HCT116 (cell line): ENCODE measurements around the gene DVL1. TPM values are rescaled to one million over a fixed set of nuclear protein-coding genes. Genes with fewer than 3 reads are reported as not detected.

Experiments
- ATAC-seq: fragments of 200-7000 bp; cut with Tn5 transposase; 2 replicates; pipeline ENCODE4 v1.9.1; 2020; ENCODE audit warnings: mild to moderate bottlenecking, moderate library complexity
- BruUV-seq: library from RNA; stranded (reverse); fragments of 400-500 nt; replicated peaks from 2 replicates; lab custom pipeline; 2021; lab: Mats Ljungman, UMichigan
- CTCF ChIA-PET: fragments of 300-600 bp; sonication (Branson Sonifier 250); formaldehyde crosslinking; loops from one replicate; lab custom pipeline; 2021; ENCODE audit warnings: antibody characterized with exemption; lab: Charles Lee
- POLR2A ChIA-PET: fragments of 300-600, 350-600 bp; sonication (Branson Sonifier 250); formaldehyde crosslinking; loops from one replicate; lab custom pipeline; 2021; ENCODE audit warnings: antibody characterized with exemption; lab: Charles Lee
- RAD21 ChIA-PET, 2 experiments: fragments of 300-600 bp; sonication (Branson Sonifier 250); formaldehyde crosslinking; loops; one replicate each; lab custom pipeline; 2023; ENCODE audit warnings: low total read pairs in 2 of 2; ENCODE audit not compliant: uncharacterized antibody in 2 of 2, unreplicated experiment in 2 of 2, low non-redundant PET in 1 of 2; lab: Charles Lee
- DNase-seq: peaks from one replicate; pipeline ENCODE4 v3.0.0-alpha.2; 2010; ENCODE audit warnings: low read depth, low spot score
- H2AFZ ChIP-seq: fragments of 200-600 bp; shearing (Covaris generic), sonication (generic); 2 replicates; pipeline ENCODE4 v1.6.1; 2017; ENCODE audit warnings: low read depth, mixed run types, mixed read lengths, antibody characterized with exemption, low read length; ENCODE audit not compliant: poor library complexity, severe bottlenecking
- H3K27ac ChIP-seq: 2 replicates; pipeline ENCODE4 v1.5.1; 2012; ENCODE audit warnings: low read depth, low read length
- H3K27me3 ChIP-seq: fragments of 200-600 bp; sonication (generic); 2 replicates; pipeline ENCODE4 v1.6.1; 2016; ENCODE audit warnings: mixed run types, low read length, mixed read lengths; ENCODE audit not compliant: insufficient read depth
- H3K36me3 ChIP-seq, 2 experiments: fragments of 200-500 bp in 1 of 2; fragments of 200-600 bp in 1 of 2; sonication (Bioruptor generic) in 1 of 2; sonication (generic) in 1 of 2; 2 replicates each; pipeline versions ENCODE4 v1.5.1 to v1.6.1; 2014 to 2016; ENCODE audit warnings: low read length in 2 of 2, inconsistent platforms in 1 of 2, mixed read lengths in 1 of 2, mixed run types in 1 of 2; ENCODE audit not compliant: insufficient read depth in 2 of 2, control insufficient read depth in 1 of 2
- H3K4me1 ChIP-seq, 2 experiments: fragments of 200-600 bp in 1 of 2; sonication (generic) in 1 of 2; 2 replicates each; pipeline versions ENCODE4 v1.5.1 to v1.6.1; 2012 to 2017; ENCODE audit warnings: low read length in 2 of 2, inconsistent platforms in 1 of 2, mild to moderate bottlenecking in 1 of 2, mixed read lengths in 1 of 2, mixed run types in 1 of 2, moderate library complexity in 1 of 2; ENCODE audit not compliant: insufficient read depth in 2 of 2, control insufficient read depth in 1 of 2
- H3K4me2 ChIP-seq: fragments of 200-600 bp; sonication (generic); 2 replicates; pipeline ENCODE4 v1.6.1; 2017; ENCODE audit warnings: mixed run types, low read length, mixed read lengths
- H3K4me3 ChIP-seq, 2 experiments: fragments of 200-600 bp in 1 of 2; sonication (generic) in 1 of 2; replicated peaks in 1 of 2; 2 replicates each; pipeline ENCODE4 v1.5.1; 2011 to 2016; ENCODE audit warnings: low read length in 2 of 2, control low read depth in 1 of 2, low read depth in 1 of 2, mild to moderate bottlenecking in 1 of 2, mixed read lengths in 1 of 2, mixed run types in 1 of 2
- H3K79me2 ChIP-seq: fragments of 200-600 bp; sonication (generic); 2 replicates; pipeline ENCODE4 v1.6.1; 2017; ENCODE audit warnings: mild to moderate bottlenecking, mixed run types, low read length, moderate library complexity, mixed read lengths; ENCODE audit not compliant: insufficient read depth
- H3K9ac ChIP-seq: fragments of 200-600 bp; sonication (generic); 2 replicates; pipeline ENCODE4 v1.6.1; 2016; ENCODE audit warnings: low read length, mixed read lengths
- H3K9me2 ChIP-seq: fragments of 200-600 bp; sonication (generic), shearing (Covaris generic); 2 replicates; pipeline ENCODE4 v1.6.1; 2017; ENCODE audit warnings: mixed run types, mild to moderate bottlenecking, moderate library complexity; ENCODE audit not compliant: insufficient read depth
- H3K9me3 ChIP-seq, 2 experiments: fragments of 200-500 bp in 1 of 2; fragments of 200-600 bp in 1 of 2; sonication (Bioruptor generic) in 1 of 2; sonication (generic) in 1 of 2; 2 replicates each; pipeline ENCODE4 v1.6.1; 2014 to 2017; ENCODE audit warnings: low read length in 2 of 2, mixed read lengths in 2 of 2, inconsistent platforms in 1 of 2, low read depth in 1 of 2, mild to moderate bottlenecking in 1 of 2, mixed run types in 1 of 2, moderate library complexity in 1 of 2; ENCODE audit not compliant: control insufficient read depth in 1 of 2, insufficient read depth in 1 of 2
- H4K20me1 ChIP-seq: fragments of 200-600 bp; sonication (generic), shearing (Covaris generic); 2 replicates; pipeline ENCODE4 v1.6.1; 2017; ENCODE audit warnings: mixed run types, mild to moderate bottlenecking, moderate library complexity; ENCODE audit not compliant: insufficient read depth
- ATF3 ChIP-seq: IDR thresholded peaks from 2 replicates; pipeline ENCODE4 v1.6.1; 2012
- CEBPB ChIP-seq: IDR thresholded peaks from 2 replicates; pipeline ENCODE4 v1.6.1; 2012; ENCODE audit warnings: low read depth
- ELF1 ChIP-seq: IDR thresholded peaks from 2 replicates; pipeline ENCODE4 v1.6.1; 2012; ENCODE audit warnings: low read depth, borderline replicate concordance
- EZH2 ChIP-seq: fragments of 200-600 bp; sonication (generic); IDR thresholded peaks from 2 replicates; pipeline ENCODE4 v1.6.1; 2017; ENCODE audit warnings: antibody characterized with exemption, mixed run types
- EZH2phosphoT487 ChIP-seq: fragments of 200-600 bp; IDR thresholded peaks from 2 replicates; pipeline ENCODE4 v1.6.1; 2018; ENCODE audit warnings: antibody characterized with exemption, borderline replicate concordance
- FOSL1 ChIP-seq: IDR thresholded peaks from 2 replicates; pipeline ENCODE4 v1.6.1; 2012; ENCODE audit warnings: low read depth
- POLR2A ChIP-seq: IDR thresholded peaks from 2 replicates; pipeline ENCODE4 v1.7.0; 2011; ENCODE audit warnings: borderline replicate concordance; ENCODE audit not compliant: insufficient read depth, insufficient read length; ENCODE audit errors: extremely low read depth
- SIN3A ChIP-seq: IDR thresholded peaks from 2 replicates; pipeline ENCODE4 v1.6.1; 2012; ENCODE audit warnings: low read depth
- SRF ChIP-seq: IDR thresholded peaks from 2 replicates; pipeline ENCODE4 v1.6.1; 2012; ENCODE audit warnings: low read depth
- TCF7L2 ChIP-seq: IDR thresholded peaks from 2 replicates; pipeline ENCODE4 v1.7.0; 2011; ENCODE audit warnings: borderline replicate concordance, inconsistent platforms; ENCODE audit not compliant: insufficient read depth, insufficient read length; ENCODE audit errors: extremely low read depth
- ZFX ChIP-seq: fragments of 450-650 bp; IDR thresholded peaks from 2 replicates; pipeline ENCODE4 v1.6.1; 2017
- ZNF274 ChIP-seq: fragments of 200-500 bp; sonication (Bioruptor generic); IDR thresholded peaks from 2 replicates; pipeline ENCODE4 v1.6.1; 2014; ENCODE audit warnings: mild to moderate bottlenecking, low read depth, low read length, inconsistent platforms
- intact Hi-C: fragments of 100-400 bp; cut with micrococcal nuclease; formaldehyde crosslinking; loops from 2 replicates; pipeline ENCODE4 v1.10.0; 2022
- total RNA-seq: library from RNA; stranded (reverse); gene quantifications from one replicate; pipeline ENCODE4 v1.2.1, GENCODE V29; 2021; ENCODE audit not compliant: unreplicated experiment
- TF ChIP-seq, protein P1 (sequence below), 3 experiments: fragments of 200-600 bp in 1 of 3; sonication (generic) in 1 of 3; IDR thresholded peaks in 2 of 3; conservative IDR thresholded peaks in 1 of 3; 2 replicates each; pipeline ENCODE4 v1.5.1; 2012 to 2017; ENCODE audit warnings: low read depth in 2 of 3, low read length in 2 of 3, antibody characterized with exemption in 1 of 3, borderline replicate concordance in 1 of 3, control low read depth in 1 of 3, mild to moderate bottlenecking in 1 of 3, mixed read lengths in 1 of 3, mixed run types in 1 of 3, moderate library complexity in 1 of 3; ENCODE audit not compliant: insufficient read depth in 1 of 3
- TF ChIP-seq, protein P2 (sequence below): IDR thresholded peaks from 2 replicates; pipeline ENCODE4 v1.6.1; 2012

The DVL1 gene
- total RNA-seq, 1 experiment from 2014 or later, result 160 TPM

- RAD21 ChIA-PET, result no interaction called here
- no peak overlapping the region for H2AFZ ChIP-seq
- H3K36me3 ChIP-seq, result peaks cover 0 to 4% of the 10 kb centered on the region in 2 experiments; a peak in 2 of 4 replicates
- H3K27ac ChIP-seq, result peak overlapping the region; percentile 80
- BruUV-seq, result no TSS peak
- H3K9me2 ChIP-seq, result no peaks in the 10 kb centered on the region
- TF ChIP-seq SRF (no peak), SIN3A (0 out of 2 replicates have a peak, but pooled peaks have one; percentile 14), POLR2A (no peak)
- TF ChIP-seq, all 23 proteins: peak for 1
- Histone ChIP-seq H3K27me3 (no peaks in the 10 kb centered on the region), H3K4me3 (peak overlapping the region; percentile 69 to 87), H4K20me1 (peaks cover 4% of the 10 kb centered on the region; the same call in 1 of the 2 replicates), H3K9me3 (no peaks in the 10 kb centered on the region), H3K79me2 (peaks cover 53% of the 10 kb centered on the region), H3K4me1 (peaks cover 13 to 22% of the 10 kb centered on the region in 2 experiments), H3K9ac (peak overlapping the region; percentile 96), H3K4me2 (peak overlapping the region; percentile 76)
- ChIA-PET CTCF (no interaction called here), POLR2A (no interaction called here)
- ATAC-seq (0 out of 2 replicates have a peak, but pooled peaks have one; percentile 4), DNase-seq (no peak)
- intact Hi-C loops, result no loop called here
Observed at GRCh38 chr1:1325288-1326074, 23.7 kb downstream of the DVL1 start.

DNA sequence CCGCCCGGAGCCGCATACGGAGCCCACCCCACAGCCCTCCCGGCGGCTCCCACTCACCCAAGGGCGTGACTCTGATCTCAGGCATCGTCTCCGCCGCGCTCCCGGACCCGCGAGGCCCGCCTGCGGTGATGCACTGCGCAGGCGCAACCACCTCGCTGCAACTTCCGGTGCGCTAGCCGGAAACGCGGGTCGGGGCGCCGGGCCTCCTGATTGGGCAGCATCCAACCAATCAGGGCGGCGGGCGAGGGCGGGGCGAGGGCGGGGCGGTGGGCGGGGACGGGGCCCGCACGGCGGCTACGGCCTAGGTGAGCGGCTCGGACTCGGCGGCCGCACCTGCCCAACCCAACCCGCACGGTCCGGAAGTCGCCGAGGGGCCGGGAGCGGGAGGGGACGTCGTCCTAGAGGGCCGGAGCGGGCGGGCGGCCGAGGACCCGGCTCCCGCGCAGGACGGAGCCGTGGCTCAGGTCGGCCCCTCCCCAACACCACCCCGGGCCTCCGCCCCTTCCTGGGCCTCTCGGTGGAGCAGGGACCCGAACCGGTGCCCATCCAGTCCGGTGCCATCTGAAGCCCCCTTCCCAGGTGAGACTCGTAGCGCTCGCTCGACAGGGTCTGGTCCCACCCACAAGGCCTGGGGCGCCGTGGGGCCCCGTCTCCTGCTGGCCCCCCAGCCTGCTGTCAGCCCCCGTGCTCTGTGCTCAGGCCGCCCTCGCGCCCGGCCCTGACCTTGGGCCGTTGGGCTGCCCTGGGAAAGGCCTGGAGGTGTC, 24.5 kb downstream of the DVL1 start, which contains the start of the genes CPTP and INTS11:
Gene CPTP, plus strand, starts transcription at position 279 of the 764 bp plus-strand sequence. CDS start 2,109 bp downstream, outside the sequence.
Gene INTS11, minus strand, starts transcription at position 137 of the 764 bp plus-strand sequence. Its CDS starts 52 bp downstream, at position 85.
- Histone ChIP-seq H3K4me1 (peaks cover 13 to 24% of the 10 kb centered on the region in 2 experiments), H3K9me3 (no peaks in the 10 kb centered on the region), H3K4me2 (peak within 1 kb of the TSS; percentile 79), H4K20me1 (peaks cover 4% of the 10 kb centered on the region; the same call in 1 of the 2 replicates), H3K9me2 (no peaks in the 10 kb centered on the region), H3K9ac (peak within 1 kb of the TSS; percentile 96), H3K36me3 (peaks cover 3 to 4% of the 10 kb centered on the region in 2 experiments; a peak in 2 of 4 replicates), H3K27ac (peak within 1 kb of the TSS; percentile 88), H3K79me2 (peaks cover 61% of the 10 kb centered on the region), H3K27me3 (no peaks in the 10 kb centered on the region), H2AFZ (no peak within 1 kb of the TSS), H3K4me3 (peak within 1 kb of the TSS; percentile 69 to 87)
- intact Hi-C loops, result no loop called here
- RAD21 ChIA-PET, result interaction anchor here in 1 of 2 experiments (0.7 kb wide), 1 partner anchor 19 kb away, joined by 6 read pairs; no protein-coding TSS in a partner anchor
- DNase-seq (peak; percentile 76), ATAC-seq (peak; percentile 83)
- CTCF ChIA-PET, result no interaction called here
- POLR2A ChIA-PET, result no interaction called here
- BruUV-seq, result no TSS peak
- TF ChIP-seq, protein P1, sequence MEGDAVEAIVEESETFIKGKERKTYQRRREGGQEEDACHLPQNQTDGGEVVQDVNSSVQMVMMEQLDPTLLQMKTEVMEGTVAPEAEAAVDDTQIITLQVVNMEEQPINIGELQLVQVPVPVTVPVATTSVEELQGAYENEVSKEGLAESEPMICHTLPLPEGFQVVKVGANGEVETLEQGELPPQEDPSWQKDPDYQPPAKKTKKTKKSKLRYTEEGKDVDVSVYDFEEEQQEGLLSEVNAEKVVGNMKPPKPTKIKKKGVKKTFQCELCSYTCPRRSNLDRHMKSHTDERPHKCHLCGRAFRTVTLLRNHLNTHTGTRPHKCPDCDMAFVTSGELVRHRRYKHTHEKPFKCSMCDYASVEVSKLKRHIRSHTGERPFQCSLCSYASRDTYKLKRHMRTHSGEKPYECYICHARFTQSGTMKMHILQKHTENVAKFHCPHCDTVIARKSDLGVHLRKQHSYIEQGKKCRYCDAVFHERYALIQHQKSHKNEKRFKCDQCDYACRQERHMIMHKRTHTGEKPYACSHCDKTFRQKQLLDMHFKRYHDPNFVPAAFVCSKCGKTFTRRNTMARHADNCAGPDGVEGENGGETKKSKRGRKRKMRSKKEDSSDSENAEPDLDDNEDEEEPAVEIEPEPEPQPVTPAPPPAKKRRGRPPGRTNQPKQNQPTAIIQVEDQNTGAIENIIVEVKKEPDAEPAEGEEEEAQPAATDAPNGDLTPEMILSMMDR (IDR thresholded peaks at IDR 0.05 in 2 of 3, conservative IDR thresholded peaks at IDR 0.05 in 1 of 3; ENCODE audit: borderline replicate concordance in 1 of 3, insufficient read depth in 1 of 3, low read depth in 2 of 3, low read length in 2 of 3), result no peak
- TF ChIP-seq ZFX (peak; percentile 85), EZH2 (no peak), TCF7L2 (no peak), FOSL1 (no peak), SRF (no peak), CEBPB (no peak), EZH2phosphoT487 (no peak), ATF3 (no peak), SIN3A (peak; percentile 64), ELF1 (no peak; the same call in 1 of the 2 replicates), ZNF274 (no peak)
- TF ChIP-seq, protein P2, sequence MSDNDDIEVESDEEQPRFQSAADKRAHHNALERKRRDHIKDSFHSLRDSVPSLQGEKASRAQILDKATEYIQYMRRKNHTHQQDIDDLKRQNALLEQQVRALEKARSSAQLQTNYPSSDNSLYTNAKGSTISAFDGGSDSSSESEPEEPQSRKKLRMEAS, result peak; percentile 74
